Measurements from ENCODE around the gene HDAC10.
A peak's percentile ranks its signal among the peaks of the same experiment; 100 is the strongest.

Gene HDAC10

DNA sequence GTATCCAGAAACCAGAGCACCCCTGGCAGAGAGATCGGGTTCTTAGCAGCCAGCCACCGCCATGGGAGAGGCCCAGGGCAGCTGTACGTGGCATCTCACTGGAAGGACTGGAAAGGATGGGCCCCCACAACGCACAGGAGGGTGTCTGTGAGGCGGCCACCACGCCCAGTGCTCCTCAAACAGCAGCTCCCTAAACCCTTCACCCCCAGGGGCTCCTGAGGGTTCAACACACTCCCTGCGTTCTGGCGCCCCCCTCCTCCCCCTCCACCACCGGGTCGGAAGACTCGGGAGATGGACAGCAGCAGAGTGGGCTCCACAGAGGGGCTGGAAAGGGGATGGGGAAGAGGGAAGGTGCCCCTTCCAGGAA, 9.4 kb upstream of the HDAC10 start:
- H3K27ac ChIP-seq (ENCODE audit: low read depth, low read length), result peak overlapping the region; percentile 22; the same call in 1 of the 2 replicates
- H3K27me3 ChIP-seq (ENCODE audit: insufficient read depth, low read length), result no peaks in the 10 kb centered on the region
- peak overlapping the region; percentile 80 for H3K4me3 ChIP-seq (ENCODE audit: low read depth, low read length)
- H3K36me3 ChIP-seq (ENCODE audit: insufficient read depth, low read length), result no peaks in the 10 kb centered on the region
- H2AFZ ChIP-seq (ENCODE audit: low read length, unreplicated experiment), result no peak overlapping the region
- H3K4me1 ChIP-seq (ENCODE audit: control insufficient read depth, insufficient read depth, low read length, unreplicated experiment), result peaks cover 14% of the 10 kb centered on the region
- H3K79me2 ChIP-seq (ENCODE audit: control insufficient read depth, insufficient read depth, low read length, unreplicated experiment), result peaks cover 10% of the 10 kb centered on the region

DNA sequence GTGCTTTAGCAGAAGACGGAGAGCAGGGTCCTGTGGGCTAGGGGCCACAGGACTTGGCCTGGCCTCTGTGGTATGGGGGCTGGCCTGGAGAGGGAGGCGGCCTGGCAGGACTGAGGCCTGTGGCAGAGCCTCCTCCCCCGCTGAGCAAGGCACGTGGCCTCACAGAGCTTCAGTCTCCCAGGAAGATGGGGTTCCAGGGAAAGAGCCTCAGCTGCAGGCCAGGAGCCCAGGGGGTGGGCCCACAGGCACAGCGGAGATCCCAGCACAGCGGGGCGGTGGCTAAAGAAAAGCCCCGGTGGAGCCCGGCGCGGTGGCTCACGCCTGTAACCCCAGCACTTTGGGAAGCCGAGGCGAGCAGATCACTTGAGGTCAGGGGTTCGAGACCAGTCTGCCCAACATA, 8.2 kb upstream of the HDAC10 start:
- no peak overlapping the region for H3K27ac ChIP-seq (ENCODE audit: low read depth, low read length)
- H3K27me3 ChIP-seq (ENCODE audit: insufficient read depth, low read length), result no peaks in the 10 kb centered on the region
- no peak overlapping the region; the same call in 1 of the 2 replicates for H3K4me3 ChIP-seq (ENCODE audit: low read depth, low read length)
- no peak overlapping the region for H2AFZ ChIP-seq (ENCODE audit: low read length, unreplicated experiment)
- peaks cover 10% of the 10 kb centered on the region for H3K79me2 ChIP-seq (ENCODE audit: control insufficient read depth, insufficient read depth, low read length, unreplicated experiment)
- H3K36me3 ChIP-seq (ENCODE audit: insufficient read depth, low read length), result no peaks in the 10 kb centered on the region
- H3K4me1 ChIP-seq (ENCODE audit: control insufficient read depth, insufficient read depth, low read length, unreplicated experiment), result peaks cover 14% of the 10 kb centered on the region

DNA sequence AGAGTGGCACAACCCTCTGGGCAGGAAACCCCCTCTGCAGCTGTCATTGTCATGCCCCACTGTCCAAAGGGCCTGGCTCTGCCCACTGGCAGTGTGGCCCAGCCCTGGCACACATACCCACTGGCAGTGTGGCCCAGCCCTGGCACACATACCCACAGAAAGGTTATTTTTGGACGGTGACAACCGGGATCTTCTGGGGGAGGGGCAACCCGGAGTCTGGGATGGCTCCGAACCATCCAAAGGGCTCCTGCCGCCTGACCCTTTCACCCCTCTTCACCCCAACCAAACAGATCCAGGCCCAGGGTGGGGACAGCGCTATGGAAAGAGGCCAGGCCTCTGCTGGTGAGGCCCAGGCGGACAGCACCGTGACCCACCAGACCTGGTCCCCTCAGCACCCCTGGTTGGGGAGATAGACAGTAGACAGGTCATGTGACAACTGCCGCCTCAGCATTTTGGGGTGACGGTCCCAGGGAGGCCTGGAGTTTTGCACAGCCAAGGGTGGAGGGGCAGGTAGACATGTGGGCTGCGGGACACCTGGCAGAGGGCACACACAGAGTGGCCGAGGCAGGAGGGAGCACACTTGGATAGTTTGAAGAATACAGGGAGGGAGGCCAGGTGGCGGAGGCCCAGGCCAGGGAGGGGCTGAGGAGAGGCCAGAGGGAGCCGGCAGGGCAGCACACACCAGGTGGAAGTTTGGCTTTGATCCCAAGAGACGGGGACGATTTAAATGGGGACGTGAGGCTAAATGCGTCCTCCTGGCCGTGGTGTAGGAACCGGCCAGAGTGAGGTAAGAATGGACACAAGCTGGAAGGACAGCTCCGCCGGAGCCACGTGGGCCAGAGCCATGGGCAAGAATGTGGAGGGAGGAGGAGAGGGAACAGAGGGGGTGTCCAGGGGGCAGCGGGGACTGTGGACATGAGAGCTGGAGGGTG, 7.6 kb upstream of the HDAC10 start:
- peaks cover 10% of the 10 kb centered on the region for H3K79me2 ChIP-seq (ENCODE audit: control insufficient read depth, insufficient read depth, low read length, unreplicated experiment)
- no peak overlapping the region for H3K4me3 ChIP-seq (ENCODE audit: low read depth, low read length)
- H3K4me1 ChIP-seq (ENCODE audit: control insufficient read depth, insufficient read depth, low read length, unreplicated experiment), result peaks cover 14% of the 10 kb centered on the region
- H3K36me3 ChIP-seq (ENCODE audit: insufficient read depth, low read length), result no peaks in the 10 kb centered on the region
- no peak overlapping the region for H2AFZ ChIP-seq (ENCODE audit: low read length, unreplicated experiment)
- no peaks in the 10 kb centered on the region for H3K27me3 ChIP-seq (ENCODE audit: insufficient read depth, low read length)
- H3K27ac ChIP-seq (ENCODE audit: low read depth, low read length), result no peak overlapping the region

- Histone ChIP-seq H3K27me3 (ENCODE audit: insufficient read depth, low read length) (no peaks in the 10 kb centered on the region), H3K27ac (ENCODE audit: low read depth, low read length) (no peak overlapping the region), H3K79me2 (ENCODE audit: control insufficient read depth, insufficient read depth, low read length, unreplicated experiment) (peaks cover 10% of the 10 kb centered on the region), H3K4me3 (ENCODE audit: low read depth, low read length) (no peak overlapping the region), H3K36me3 (ENCODE audit: insufficient read depth, low read length) (no peaks in the 10 kb centered on the region), H2AFZ (ENCODE audit: low read length, unreplicated experiment) (no peak overlapping the region), H3K4me1 (ENCODE audit: control insufficient read depth, insufficient read depth, low read length, unreplicated experiment) (peaks cover 8% of the 10 kb centered on the region)
Measured at GRCh38 chr22:50257451-50258360, 6.6 kb upstream of the HDAC10 start.

DNA sequence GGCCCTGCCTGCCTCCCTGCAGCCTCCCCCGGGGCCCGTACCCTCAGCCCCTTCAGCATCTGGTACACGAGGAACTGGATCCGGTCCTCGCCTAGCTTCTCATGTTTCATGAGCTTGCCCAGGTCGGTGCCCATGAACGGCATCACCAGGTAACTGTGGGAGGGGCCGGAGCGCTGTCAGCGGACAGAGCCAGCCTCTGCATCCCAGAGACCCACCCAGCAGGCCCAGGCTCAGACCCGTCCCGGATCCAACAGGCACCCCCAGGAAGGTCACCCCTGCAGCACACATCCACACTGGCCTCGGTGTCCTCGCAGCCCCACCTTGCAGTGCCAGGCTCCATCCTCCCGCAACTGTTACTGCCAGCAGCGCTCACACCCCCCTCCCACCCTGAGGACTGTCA, 6.0 kb upstream of the HDAC10 start:
- Histone ChIP-seq H3K27ac (ENCODE audit: low read depth, low read length) (no peak overlapping the region), H3K27me3 (ENCODE audit: insufficient read depth, low read length) (no peaks in the 10 kb centered on the region), H3K4me3 (ENCODE audit: low read depth, low read length) (no peak overlapping the region), H2AFZ (ENCODE audit: low read length, unreplicated experiment) (no peak overlapping the region), H3K79me2 (ENCODE audit: control insufficient read depth, insufficient read depth, low read length, unreplicated experiment) (peaks cover 10% of the 10 kb centered on the region), H3K36me3 (ENCODE audit: insufficient read depth, low read length) (no peaks in the 10 kb centered on the region), H3K4me1 (ENCODE audit: control insufficient read depth, insufficient read depth, low read length, unreplicated experiment) (peaks cover 1% of the 10 kb centered on the region)

DNA sequence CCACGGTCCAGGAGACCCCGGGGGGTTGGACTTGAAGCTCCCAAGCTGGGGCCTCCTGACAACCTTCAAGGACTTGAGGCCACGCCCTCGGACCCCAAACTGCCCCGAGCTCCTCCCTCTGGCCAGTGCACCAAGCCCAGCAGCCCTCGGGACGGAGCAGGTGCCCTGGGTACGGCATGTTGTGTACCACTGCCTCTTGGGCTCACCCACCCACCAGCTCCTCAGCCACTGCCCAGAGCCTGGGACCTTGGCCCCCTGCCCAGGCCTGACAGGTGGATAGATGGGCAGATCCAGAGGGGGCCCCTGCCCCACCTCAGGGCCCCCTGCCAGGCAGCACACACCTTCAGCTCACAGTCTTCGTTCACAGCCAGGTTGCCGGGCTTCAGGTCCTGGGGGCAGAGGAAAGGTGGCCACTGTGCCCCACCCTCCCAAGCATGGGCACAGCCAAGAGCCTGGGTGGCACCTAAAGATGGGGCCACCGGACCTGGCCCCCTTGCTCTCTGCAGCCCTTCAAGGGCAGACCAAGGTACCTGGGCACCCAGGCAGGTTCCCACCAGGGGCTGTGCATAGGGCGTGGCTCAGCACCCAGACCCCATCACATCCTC, 5.3 kb upstream of the HDAC10 start:
- Histone ChIP-seq H3K27ac (ENCODE audit: low read depth, low read length) (no peak overlapping the region), H3K36me3 (ENCODE audit: insufficient read depth, low read length) (no peaks in the 10 kb centered on the region), H2AFZ (ENCODE audit: low read length, unreplicated experiment) (no peak overlapping the region), H3K4me1 (ENCODE audit: control insufficient read depth, insufficient read depth, low read length, unreplicated experiment) (no peaks in the 10 kb centered on the region), H3K4me3 (ENCODE audit: low read depth, low read length) (no peak overlapping the region), H3K79me2 (ENCODE audit: control insufficient read depth, insufficient read depth, low read length, unreplicated experiment) (peaks cover 10% of the 10 kb centered on the region), H3K27me3 (ENCODE audit: insufficient read depth, low read length) (no peaks in the 10 kb centered on the region)

DNA sequence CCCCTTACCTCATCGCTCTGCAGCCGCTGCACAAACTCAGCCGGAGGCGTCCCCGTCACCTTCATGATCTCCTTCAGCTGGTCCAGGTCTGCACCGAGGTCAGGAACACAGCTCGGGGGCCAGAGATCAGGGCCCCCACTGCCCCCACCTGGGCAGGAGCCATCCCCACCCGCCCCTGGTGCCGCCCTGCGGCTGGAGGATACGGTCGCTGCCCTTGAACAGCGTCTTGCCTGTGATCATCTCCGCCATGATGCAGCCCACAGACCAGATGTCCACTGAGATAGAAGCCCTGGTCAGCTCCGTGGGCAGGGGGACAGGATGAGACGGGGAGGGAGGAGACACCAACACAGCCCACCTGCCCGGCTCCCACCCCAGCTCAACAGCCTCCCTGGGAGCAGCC, 4.5 kb upstream of the HDAC10 start:
- Histone ChIP-seq H3K4me1 (ENCODE audit: control insufficient read depth, insufficient read depth, low read length, unreplicated experiment) (no peaks in the 10 kb centered on the region), H3K4me3 (ENCODE audit: low read depth, low read length) (no peak overlapping the region), H3K79me2 (ENCODE audit: control insufficient read depth, insufficient read depth, low read length, unreplicated experiment) (peaks cover 10% of the 10 kb centered on the region), H2AFZ (ENCODE audit: low read length, unreplicated experiment) (no peak overlapping the region), H3K27ac (ENCODE audit: low read depth, low read length) (no peak overlapping the region), H3K36me3 (ENCODE audit: insufficient read depth, low read length) (no peaks in the 10 kb centered on the region), H3K27me3 (ENCODE audit: insufficient read depth, low read length) (no peaks in the 10 kb centered on the region)

DNA sequence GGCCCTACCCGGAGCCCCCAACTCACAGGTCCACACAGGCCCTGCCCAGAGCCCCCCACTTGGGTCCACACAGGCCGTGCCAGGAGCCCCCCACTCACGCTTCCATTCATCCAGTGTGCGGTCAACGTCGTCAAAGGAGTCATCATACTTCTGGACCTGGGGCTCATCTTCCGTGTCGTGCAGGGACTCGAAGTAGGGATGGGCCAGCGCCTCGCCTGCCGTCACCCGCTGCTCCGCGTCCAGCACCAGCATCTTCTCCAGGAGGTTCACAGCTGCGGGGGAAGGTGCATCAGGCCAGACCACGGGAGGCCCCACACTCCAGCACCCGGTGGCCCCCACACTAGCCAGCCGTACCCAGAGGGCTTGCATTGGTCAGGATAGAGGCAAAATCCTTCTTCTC, 4.0 kb upstream of the HDAC10 start:
- Histone ChIP-seq H3K79me2 (ENCODE audit: control insufficient read depth, insufficient read depth, low read length, unreplicated experiment) (peaks cover 9% of the 10 kb centered on the region), H3K4me1 (ENCODE audit: control insufficient read depth, insufficient read depth, low read length, unreplicated experiment) (peaks cover 2% of the 10 kb centered on the region), H3K27me3 (ENCODE audit: insufficient read depth, low read length) (no peaks in the 10 kb centered on the region), H3K4me3 (ENCODE audit: low read depth, low read length) (no peak overlapping the region), H3K36me3 (ENCODE audit: insufficient read depth, low read length) (no peaks in the 10 kb centered on the region), H2AFZ (ENCODE audit: low read length, unreplicated experiment) (no peak overlapping the region), H3K27ac (ENCODE audit: low read depth, low read length) (no peak overlapping the region)

- Histone ChIP-seq H3K4me1 (ENCODE audit: control insufficient read depth, insufficient read depth, low read length, unreplicated experiment) (peaks cover 5% of the 10 kb centered on the region), H2AFZ (ENCODE audit: low read length, unreplicated experiment) (no peak overlapping the region), H3K79me2 (ENCODE audit: control insufficient read depth, insufficient read depth, low read length, unreplicated experiment) (peaks cover 7% of the 10 kb centered on the region), H3K27me3 (ENCODE audit: insufficient read depth, low read length) (no peaks in the 10 kb centered on the region), H3K27ac (ENCODE audit: low read depth, low read length) (no peak overlapping the region), H3K36me3 (ENCODE audit: insufficient read depth, low read length) (no peaks in the 10 kb centered on the region), H3K4me3 (ENCODE audit: low read depth, low read length) (no peak overlapping the region)
Measured at GRCh38 chr22:50253941-50254340, 2.9 kb upstream of the HDAC10 start.

DNA sequence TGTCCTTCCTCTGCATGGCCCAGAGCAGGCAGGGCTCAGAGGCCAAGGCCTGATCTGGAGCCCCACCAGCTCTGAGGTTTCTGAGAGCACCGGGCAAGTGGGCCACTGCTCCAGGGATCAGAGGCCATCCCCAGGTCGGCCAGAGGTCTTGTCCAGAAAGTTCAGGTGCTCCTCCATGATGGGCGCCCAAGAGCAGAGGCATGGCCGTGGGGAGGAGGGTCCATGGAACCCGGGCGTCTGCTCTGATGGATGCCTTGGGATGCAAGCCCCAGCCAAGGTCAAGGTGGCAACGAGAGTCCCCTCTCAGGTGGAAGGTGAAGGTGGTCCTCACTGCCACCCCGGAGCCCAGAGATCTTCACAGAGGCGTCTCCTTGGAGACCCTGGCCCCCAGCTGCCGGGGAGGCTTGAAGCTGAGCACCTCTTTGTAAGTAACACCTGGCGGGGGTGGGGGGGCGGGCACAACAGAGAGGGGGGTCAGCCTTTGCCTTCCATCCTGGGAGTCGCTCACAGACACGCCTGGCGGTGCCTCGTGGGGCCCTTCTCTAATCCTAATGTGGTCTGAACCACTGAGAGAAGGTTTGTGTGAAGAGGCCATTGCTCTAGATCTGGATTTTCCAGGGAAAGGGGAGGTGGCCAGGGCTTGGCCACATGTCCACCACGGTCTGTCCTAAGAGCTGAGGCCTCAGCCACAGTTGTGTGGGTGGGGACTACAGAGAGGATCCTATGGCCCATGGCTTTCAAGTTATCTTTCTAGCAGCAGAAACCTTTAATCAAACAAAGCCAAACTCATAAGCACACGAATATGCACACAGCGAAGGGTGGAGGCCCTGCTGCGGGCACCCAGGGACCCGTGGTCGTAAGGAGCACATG, 2.2 kb upstream of the HDAC10 start:
- no peak overlapping the region for H3K27ac ChIP-seq (ENCODE audit: low read depth, low read length)
- peaks cover 4% of the 10 kb centered on the region for H3K79me2 ChIP-seq (ENCODE audit: control insufficient read depth, insufficient read depth, low read length, unreplicated experiment)
- no peaks in the 10 kb centered on the region for H3K36me3 ChIP-seq (ENCODE audit: insufficient read depth, low read length)
- no peak overlapping the region for H2AFZ ChIP-seq (ENCODE audit: low read length, unreplicated experiment)
- no peak overlapping the region for H3K4me3 ChIP-seq (ENCODE audit: low read depth, low read length)
- H3K4me1 ChIP-seq (ENCODE audit: control insufficient read depth, insufficient read depth, low read length, unreplicated experiment), result peaks cover 5% of the 10 kb centered on the region
- no peaks in the 10 kb centered on the region for H3K27me3 ChIP-seq (ENCODE audit: insufficient read depth, low read length)

Data from ACC112 (cell line).